H1 (cell line): ENCODE measurements around the gene SMARCD2. TPM values are rescaled to one million over a fixed set of nuclear protein-coding genes. Genes with fewer than 3 reads are reported as not detected.

Source experiments
- CTCF ChIA-PET: fragments of 300-600 bp; sonication (Branson Sonifier 250); formaldehyde crosslinking; loops from one replicate; lab custom pipeline; 2021; ENCODE audit not compliant: partially characterized antibody; lab: Charles Lee
- POLR2A ChIA-PET: fragments of 300-600 bp; sonication (Branson Sonifier 250); formaldehyde crosslinking; loops from one replicate; lab custom pipeline; 2021; ENCODE audit warnings: inconsistent platforms; ENCODE audit not compliant: partially characterized antibody; lab: Charles Lee
- DNase-seq, 2 experiments: peaks; one replicate each; pipeline versions ENCODE4 v3.0.0 to v3.0.0-alpha.2; 2010 to 2022; ENCODE audit warnings: low spot score in 2 of 2, low read depth in 1 of 2, mixed read lengths in 1 of 2
- FAIRE-seq: peaks from 2 replicates; lab custom pipeline; 2011; peaks lifted over from hg19 to GRCh38; lab: Jason Lieb, UNC
- H2AFZ ChIP-seq: 2 replicates; pipeline ENCODE4 v1.8.1; 2012; ENCODE audit warnings: low read length, inconsistent platforms
- H2AK5ac ChIP-seq: 2 replicates; pipeline ENCODE4 v1.6.1; 2013; ENCODE audit warnings: low read depth, low read length
- H2BK120ac ChIP-seq: replicated peaks from 2 replicates; pipeline ENCODE3; 2013; ENCODE audit warnings: low read depth, low read length, inconsistent platforms
- H2BK12ac ChIP-seq: 2 replicates; pipeline ENCODE4 v1.6.1; 2013; ENCODE audit warnings: low read depth, low read length
- H2BK15ac ChIP-seq: 2 replicates; pipeline ENCODE4 v1.6.1; 2013; ENCODE audit warnings: low read length
- H2BK20ac ChIP-seq: 2 replicates; pipeline ENCODE4 v1.6.1; 2013; ENCODE audit warnings: low read length
- H2BK5ac ChIP-seq: 2 replicates; pipeline ENCODE4 v1.6.1; 2013; ENCODE audit warnings: low read depth, low read length
- H3K14ac ChIP-seq: 2 replicates; pipeline ENCODE4 v1.6.1; 2013; ENCODE audit warnings: inconsistent platforms; ENCODE audit not compliant: insufficient read length
- H3K18ac ChIP-seq: 2 replicates; pipeline ENCODE4 v1.6.1; 2013; ENCODE audit warnings: low read length; ENCODE audit errors: extremely low read depth
- H3K23ac ChIP-seq: 2 replicates; pipeline ENCODE4 v1.6.1; 2013; ENCODE audit warnings: inconsistent platforms; ENCODE audit not compliant: insufficient read length
- H3K23me2 ChIP-seq: 2 replicates; pipeline ENCODE4 v1.6.1; 2013; ENCODE audit warnings: low read depth, low read length
- H3K27ac ChIP-seq: 2 replicates; pipeline ENCODE4 v1.6.1; 2011; ENCODE audit warnings: low read depth, low read length, inconsistent platforms
- H3K27me3 ChIP-seq, 4 experiments: replicated peaks in 1 of 4; 1 replicate in 1 of 4; 2 replicates in 3 of 4; pipeline versions ENCODE4 v1.6.1 to v1.8.1; 2011 to 2013; ENCODE audit warnings: low read length in 3 of 4, mild to moderate bottlenecking in 3 of 4, inconsistent platforms in 2 of 4, mixed read lengths in 2 of 4, moderate library complexity in 1 of 4; ENCODE audit not compliant: control insufficient read depth in 3 of 4, insufficient read depth in 3 of 4; ENCODE audit errors: extremely low read depth in 1 of 4
- H3K36me3 ChIP-seq, 4 experiments: 2 replicates each; pipeline versions ENCODE4 v1.6.1 to v1.8.1; 2011 to 2013; ENCODE audit warnings: mild to moderate bottlenecking in 4 of 4, low read length in 3 of 4, moderate library complexity in 2 of 4, control low read depth in 1 of 4, inconsistent platforms in 1 of 4; ENCODE audit not compliant: insufficient read depth in 4 of 4, control insufficient read depth in 2 of 4
- H3K4ac ChIP-seq: replicated peaks from 2 replicates; pipeline ENCODE3; 2013; ENCODE audit warnings: low read length, low read depth, mixed read lengths, inconsistent platforms; ENCODE audit not compliant: insufficient read length
- H3K4me1 ChIP-seq, 4 experiments: replicated peaks in 1 of 4; 1 replicate in 1 of 4; 2 replicates in 3 of 4; pipeline versions ENCODE4 v1.6.1 to v1.8.1; 2011 to 2013; ENCODE audit warnings: low read length in 3 of 4, inconsistent platforms in 2 of 4, mixed read lengths in 1 of 4; ENCODE audit not compliant: insufficient read depth in 4 of 4, control insufficient read depth in 3 of 4
- H3K4me2 ChIP-seq, 2 experiments: 2 replicates each; pipeline versions ENCODE4 v1.6.1 to v1.8.1; 2011 to 2013; ENCODE audit warnings: low read depth in 2 of 2, low read length in 2 of 2, control low read depth in 1 of 2, inconsistent platforms in 1 of 2, mild to moderate bottlenecking in 1 of 2; ENCODE audit not compliant: insufficient read depth in 1 of 2
- H3K4me3 ChIP-seq, 4 experiments: fragments of 200-600, 300-600 bp in 1 of 4; sonication (generic), shearing (Covaris generic), sonication (Bioruptor Twin) in 1 of 4; 2 replicates each; pipeline versions ENCODE4 v1.5.1 to v1.8.1; 2011 to 2016; ENCODE audit warnings: low read length in 4 of 4, low read depth in 3 of 4, control low read depth in 2 of 4, inconsistent platforms in 2 of 4, mild to moderate bottlenecking in 2 of 4, mixed read lengths in 1 of 4, moderate library complexity in 1 of 4; ENCODE audit not compliant: insufficient read depth in 2 of 4; ENCODE audit errors: extremely low read depth in 1 of 4
- H3K56ac ChIP-seq: replicated peaks from 2 replicates; pipeline ENCODE3; 2013; ENCODE audit warnings: low read depth, mild to moderate bottlenecking, mixed read lengths, low read length, inconsistent platforms; ENCODE audit not compliant: insufficient read length
- H3K79me1 ChIP-seq: 2 replicates; pipeline ENCODE4 v1.6.1; 2013; ENCODE audit warnings: low read depth, low read length, control low read depth
- H3K79me2 ChIP-seq, 2 experiments: 2 replicates each; pipeline versions ENCODE4 v1.6.1 to v1.8.1; 2012 to 2013; ENCODE audit warnings: low read length in 2 of 2, mild to moderate bottlenecking in 2 of 2, inconsistent platforms in 1 of 2; ENCODE audit not compliant: insufficient read depth in 2 of 2, control insufficient read depth in 1 of 2
- H3K9ac ChIP-seq, 4 experiments: replicated peaks in 1 of 4; 1 replicate in 1 of 4; 2 replicates in 3 of 4; pipeline versions ENCODE4 v1.6.1 to v1.8.1; 2011 to 2013; ENCODE audit warnings: low read depth in 3 of 4, low read length in 3 of 4, control low read depth in 2 of 4, mild to moderate bottlenecking in 2 of 4, moderate library complexity in 2 of 4, inconsistent platforms in 1 of 4; ENCODE audit errors: extremely low read depth in 1 of 4
- H3K9me3 ChIP-seq, 2 experiments: 2 replicates each; pipeline versions ENCODE4 v1.6.1 to v1.8.1; 2012 to 2013; ENCODE audit warnings: mild to moderate bottlenecking in 2 of 2, moderate library complexity in 2 of 2, control low read depth in 1 of 2, inconsistent platforms in 1 of 2, low read depth in 1 of 2, low read length in 1 of 2, mixed read lengths in 1 of 2; ENCODE audit not compliant: insufficient read depth in 2 of 2
- H4K20me1 ChIP-seq, 2 experiments: replicated peaks in 1 of 2; 2 replicates each; pipeline versions ENCODE3 to v1.8.1; 2011 to 2013; ENCODE audit warnings: inconsistent platforms in 2 of 2, low read length in 2 of 2, mild to moderate bottlenecking in 1 of 2; ENCODE audit not compliant: insufficient read depth in 2 of 2, control insufficient read depth in 1 of 2
- H4K5ac ChIP-seq: 2 replicates; pipeline ENCODE4 v1.6.1; 2013; ENCODE audit warnings: low read length, low read depth, mixed read lengths, inconsistent platforms; ENCODE audit not compliant: insufficient read length
- H4K8ac ChIP-seq: 2 replicates; pipeline ENCODE4 v1.8.0; 2013; ENCODE audit warnings: mild to moderate bottlenecking, moderate library complexity, low read length, inconsistent platforms; ENCODE audit not compliant: insufficient read depth; ENCODE audit errors: extremely low read depth
- H4K91ac ChIP-seq: replicated peaks from 2 replicates; pipeline ENCODE3; 2013; ENCODE audit warnings: low read length, mixed read lengths, inconsistent platforms; ENCODE audit not compliant: insufficient read length
- ASH2L ChIP-seq: fragments of 200-600, 300-600 bp; sonication (generic); IDR thresholded peaks from one replicate; pipeline ENCODE4 v1.7.1; 2017; ENCODE audit warnings: low read length
- BACH1 ChIP-seq: IDR thresholded peaks from 2 replicates; pipeline ENCODE4 v1.6.1; 2012; ENCODE audit warnings: low read length, improper control_type of control experiment
- CBX8 ChIP-seq: fragments of 300-800, 300-1000 bp; sonication (generic); IDR thresholded peaks from 2 replicates; pipeline ENCODE4 v1.7.1; 2016; ENCODE audit warnings: low read depth, low read length, borderline replicate concordance
- CEBPB ChIP-seq: IDR thresholded peaks from 2 replicates; pipeline ENCODE4 v1.6.1; 2012; ENCODE audit warnings: low read depth, low read length
- CHD1 ChIP-seq: IDR thresholded peaks from 2 replicates; pipeline ENCODE4 v1.6.1; 2012; ENCODE audit warnings: low read depth, low read length, improper control_type of control experiment
- CHD2 ChIP-seq: IDR thresholded peaks from 2 replicates; pipeline ENCODE4 v1.6.1; 2012; ENCODE audit warnings: low read length, improper control_type of control experiment
- GTF2F1 ChIP-seq: IDR thresholded peaks from 2 replicates; pipeline ENCODE4 v1.6.1; 2012; ENCODE audit warnings: low read depth, low read length, improper control_type of control experiment, borderline replicate concordance
- NANOG ChIP-seq: IDR thresholded peaks from 2 replicates; pipeline ENCODE4 v1.6.1; 2011; ENCODE audit warnings: low read length, low read depth, mild to moderate bottlenecking, inconsistent platforms; ENCODE audit not compliant: insufficient read depth, poor library complexity, severe bottlenecking
- RFX5 ChIP-seq: IDR thresholded peaks from 2 replicates; pipeline ENCODE4 v1.6.1; 2011; ENCODE audit warnings: low read depth, low read length, improper control_type of control experiment, borderline replicate concordance
- SIN3A ChIP-seq, 2 experiments: IDR thresholded peaks in 1 of 2; conservative IDR thresholded peaks in 1 of 2; 2 replicates each; pipeline ENCODE4 v1.6.1; 2011 to 2012; ENCODE audit warnings: low read length in 2 of 2, improper control_type of control experiment in 1 of 2, low read depth in 1 of 2, mild to moderate bottlenecking in 1 of 2
- WGBS, 2 experiments: shearing (Covaris generic) in 1 of 2; methylation state at CpG; one replicate each; pipeline versions ENCODE4 v1.1.6 to v1.1.7; 2013 to 2015; ENCODE audit warnings: low lambda C conversion rate in 2 of 2, mixed read lengths in 2 of 2, inconsistent platforms in 1 of 2, low coverage in 1 of 2, missing lambda C conversion rate in 1 of 2; ENCODE audit not compliant: insufficient replicate concordance in 2 of 2, insufficient coverage in 1 of 2, insufficient read length in 1 of 2; ENCODE audit errors: extremely low coverage in 1 of 2, missing lambda C conversion rate in 1 of 2; 5-methylcytosine and 5-hydroxymethylcytosine counted together
- polyA plus RNA-seq, 7 experiments: library from polyadenylated mRNA; depleted of rRNA in 3 of 7; stranded (reverse) in 5 of 7; unstranded in 2 of 7; fragments of >200 nt in 5 of 7; fragments of 200-250 nt in 2 of 7; gene quantifications; 1 replicate in 5 of 7; 2 replicates in 1 of 7; 4 replicates in 1 of 7; pipeline versions ENCODE4 v1.2.1 to v1.2.3, GENCODE V29; 2011 to 2013; ENCODE audit warnings: missing spikeins in 2 of 7, mixed read lengths in 2 of 7
- total RNA-seq: library from RNA; stranded (reverse); fragmentation: NEBNext Ultra II Directional; extraction: Animal tissue kit (Norgen Biotek cat#: 25700); gene quantifications from 2 replicates; pipeline ENCODE4 v1.2.1, GENCODE V29; 2021

The SMARCD2 gene
- total and polyA plus RNA-seq, 2 of the 8 experiments (the other 6 are each of a cell fraction or from before 2014, with no cell fraction given): 90.0 to 92.2 TPM

DNA sequence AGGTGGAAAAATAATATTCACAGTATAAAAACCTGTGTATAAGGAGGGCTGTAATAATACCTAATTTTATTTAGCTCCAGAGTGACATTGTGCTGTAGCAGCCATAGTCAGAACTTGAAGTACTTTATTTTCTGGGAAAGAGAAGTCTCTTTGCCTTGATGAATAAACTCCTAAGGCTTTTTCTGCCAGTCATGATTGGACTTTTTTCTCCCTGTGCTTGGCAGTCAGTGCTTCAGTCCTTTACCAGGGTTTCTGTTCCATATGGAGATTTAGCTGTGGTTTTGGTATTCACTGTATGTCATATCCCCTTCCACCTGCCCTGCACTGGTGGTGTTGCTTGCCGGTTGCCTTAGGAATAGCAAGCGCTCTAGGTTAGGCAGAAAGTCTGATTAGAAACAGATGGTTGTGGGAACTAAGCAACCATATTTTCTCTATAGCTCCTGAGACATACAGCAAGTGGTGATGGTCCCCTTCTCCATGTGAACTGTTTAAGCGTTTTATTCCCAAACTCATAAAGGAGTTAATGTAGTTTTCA lies 43.8 kb downstream of the SMARCD2 start:
- H4K20me1 ChIP-seq: peaks cover 2% of the 10 kb centered on the region in 2 experiments
- H3K18ac ChIP-seq: no peak overlapping the region

More for the DNA sequence above, 43.8 kb downstream of the SMARCD2 start:
- H4K8ac ChIP-seq: no peak overlapping the region
- no peak overlapping the region for H2BK120ac ChIP-seq
- H3K4me2 ChIP-seq: no peak overlapping the region
- 92% methylated on average over 3 of the region's 3 CpGs; no CpG with 5 or more reads in 1 of the 2 experiments for WGBS, 2 experiments
- no peak overlapping the region for H4K91ac ChIP-seq
- no peak overlapping the region for H3K4me3 ChIP-seq
- no peak overlapping the region for H2BK15ac ChIP-seq
- no peak overlapping the region for H3K27ac ChIP-seq
- no peak overlapping the region for H3K14ac ChIP-seq
- no peaks in the 10 kb centered on the region for H3K9me3 ChIP-seq
- POLR2A ChIA-PET: interaction anchor here (0.6 to 5.9 kb wide), 10 partner anchors 11 to 83 kb away, joined by 3 to 34 read pairs (median 4); partner anchors contain the start of genes CCDC47, DDX42 and GH2
- H3K23ac ChIP-seq: no peak overlapping the region
- no peak overlapping the region for H2BK12ac ChIP-seq
- no peak overlapping the region for H3K56ac ChIP-seq
- CTCF ChIA-PET: interaction anchor here (1.0 to 2.0 kb wide), 5 partner anchors 9 to 36 kb away, joined by 3 to 4 read pairs (median 3); no protein-coding TSS in a partner anchor
- H3K79me1 ChIP-seq: no peaks in the 10 kb centered on the region
- FAIRE-seq (no peak), DNase-seq (peak in 1 of 2 experiments; percentile 23)
- H2AFZ ChIP-seq: no peak overlapping the region
- H4K5ac ChIP-seq: no peak overlapping the region
- no peak overlapping the region for H2BK20ac ChIP-seq
- peaks cover 43 to 98% (median 76%) of the 10 kb centered on the region in 4 experiments for H3K36me3 ChIP-seq
- no peaks in the 10 kb centered on the region for H3K4me1 ChIP-seq
- no peak overlapping the region for H3K9ac ChIP-seq
- H3K23me2 ChIP-seq: no peaks in the 10 kb centered on the region
- H3K4ac ChIP-seq: no peak overlapping the region
- H2BK5ac ChIP-seq: no peak overlapping the region
- no peaks in the 10 kb centered on the region for H3K27me3 ChIP-seq
- TF ChIP-seq CEBPB: no peak
- no peak for TF ChIP-seq CHD1
- no peak for TF ChIP-seq BACH1
- no peak for TF ChIP-seq SIN3A (conservative IDR thresholded peaks at IDR 0.05 in 1 of 2, IDR thresholded peaks at IDR 0.05 in 1 of 2; ENCODE audit: low read depth in 1 of 2, low read length in 2 of 2)
- no peak for TF ChIP-seq CBX8
- no peak for TF ChIP-seq NANOG
- TF ChIP-seq ASH2L: no peak
- TF ChIP-seq GTF2F1: no peak
- no peak for TF ChIP-seq RFX5
- no peak for TF ChIP-seq CHD2
- no peak overlapping the region for H2AK5ac ChIP-seq
- peaks cover 0 to 6% of the 10 kb centered on the region in 2 experiments; a peak in 2 of 4 replicates for H3K79me2 ChIP-seq
